ENCODE results near the gene ATOSB. TPM values are rescaled to one million over a fixed set of nuclear protein-coding genes. Genes with fewer than 3 reads are reported as not detected.
A peak's percentile ranks its signal among the peaks of the same experiment; 100 is the strongest.

ATOSB gene
- total and polyA plus RNA-seq, 4 donors: 2.8 to 29.8 (median 5.6) TPM

DNA sequence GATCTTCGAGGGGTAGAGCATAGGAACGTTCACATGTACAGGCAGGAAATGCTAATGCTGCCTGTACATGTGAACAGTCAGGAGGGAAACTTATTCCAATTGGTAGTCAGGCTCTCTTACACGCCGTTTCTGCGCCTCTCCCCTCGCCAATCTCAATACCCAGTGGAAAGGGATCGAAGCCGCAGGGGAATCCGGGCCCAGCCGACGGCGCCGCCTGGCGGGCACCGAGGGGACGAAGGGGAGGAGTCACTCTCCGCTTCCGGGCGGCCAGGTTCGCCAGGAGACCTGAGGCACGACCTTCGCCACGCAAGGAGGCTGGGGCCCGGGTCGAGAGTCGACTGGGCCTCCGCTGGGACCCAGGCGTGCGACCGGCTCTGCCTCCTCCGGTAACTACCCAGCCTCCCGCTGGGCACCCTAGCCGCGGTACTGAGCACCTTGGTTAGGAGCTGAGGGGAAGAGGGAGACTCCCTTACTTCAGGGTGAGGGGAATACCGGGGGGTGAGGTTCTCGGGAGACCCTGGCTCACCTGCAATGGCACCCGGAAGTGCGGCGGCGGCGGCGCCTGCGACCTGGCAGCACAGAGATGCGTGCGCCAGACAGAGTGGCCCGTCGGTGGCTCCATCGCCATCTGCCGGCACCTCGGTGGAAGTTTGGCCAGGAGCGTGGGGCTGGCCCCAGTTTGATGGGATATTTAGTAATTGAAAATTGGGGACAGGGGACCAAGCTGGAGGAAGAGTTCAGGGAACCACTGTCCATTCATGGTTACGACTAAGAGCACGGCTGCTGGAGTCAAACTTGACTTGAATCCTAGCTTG, 19.4 kb downstream of the ATOSB start, which contains the start of gene PIGO:
TSS of gene PIGO (minus strand) at position 557 of the 815 bp plus-strand sequence. CDS start 1,026 bp downstream, outside the sequence.
- peak within 1 kb of the TSS; percentile 99 to 100 for H3K27ac ChIP-seq (ENCODE audit: low read depth in 1 of 2, low read length in 2 of 2)
- H3K36me3 ChIP-seq (ENCODE audit: control insufficient read depth in 4 of 4, insufficient read depth in 3 of 4, low read depth in 1 of 4, low read length in 3 of 4): peaks cover 18 to 49% (median 25%) of the 10 kb centered on the region in 4 donors
- WGBS: under 1% methylated on average over 53 of the region's 53 CpGs
- H3K9ac ChIP-seq (ENCODE audit: low read depth in 1 of 2, low read length in 2 of 2): peak within 1 kb of the TSS; percentile 91 to 97
- H3K4me1 ChIP-seq (ENCODE audit: control insufficient read depth in 4 of 4, insufficient read depth in 4 of 4, low read length in 3 of 4): peaks cover 4 to 17% (median 8%) of the 10 kb centered on the region in 4 donors
- TF ChIP-seq YY1 (IDR thresholded peaks at IDR 0.05) (peak; percentile 95), FOXA1 (IDR thresholded peaks at IDR 0.05) (no peak), SP1 (IDR thresholded peaks at IDR 0.05) (peak; percentile 69), GABPA (IDR thresholded peaks at IDR 0.05 in 1 of 2, conservative IDR thresholded peaks at IDR 0.05 in 1 of 2) (peak; percentile 63 to 93), RAD21 (IDR thresholded peaks at IDR 0.05) (peak; percentile 76 to 77), EGR1 (IDR thresholded peaks at IDR 0.05; ENCODE audit: low read depth in 2 of 2) (no peak), HNF4G (IDR thresholded peaks at IDR 0.05) (no peak), HNF4A (conservative IDR thresholded peaks at IDR 0.05) (peak; percentile 41 to 63), FOXA2 (IDR thresholded peaks at IDR 0.05) (no peak), JUND (IDR thresholded peaks at IDR 0.05) (no peak), TAF1 (conservative IDR thresholded peaks at IDR 0.05) (peak; percentile 29), RXRA (IDR thresholded peaks at IDR 0.05) (peak; percentile 64 to 84), NR2F2 (IDR thresholded peaks at IDR 0.05) (peak; percentile 15)
- TF ChIP-seq, protein P1, sequence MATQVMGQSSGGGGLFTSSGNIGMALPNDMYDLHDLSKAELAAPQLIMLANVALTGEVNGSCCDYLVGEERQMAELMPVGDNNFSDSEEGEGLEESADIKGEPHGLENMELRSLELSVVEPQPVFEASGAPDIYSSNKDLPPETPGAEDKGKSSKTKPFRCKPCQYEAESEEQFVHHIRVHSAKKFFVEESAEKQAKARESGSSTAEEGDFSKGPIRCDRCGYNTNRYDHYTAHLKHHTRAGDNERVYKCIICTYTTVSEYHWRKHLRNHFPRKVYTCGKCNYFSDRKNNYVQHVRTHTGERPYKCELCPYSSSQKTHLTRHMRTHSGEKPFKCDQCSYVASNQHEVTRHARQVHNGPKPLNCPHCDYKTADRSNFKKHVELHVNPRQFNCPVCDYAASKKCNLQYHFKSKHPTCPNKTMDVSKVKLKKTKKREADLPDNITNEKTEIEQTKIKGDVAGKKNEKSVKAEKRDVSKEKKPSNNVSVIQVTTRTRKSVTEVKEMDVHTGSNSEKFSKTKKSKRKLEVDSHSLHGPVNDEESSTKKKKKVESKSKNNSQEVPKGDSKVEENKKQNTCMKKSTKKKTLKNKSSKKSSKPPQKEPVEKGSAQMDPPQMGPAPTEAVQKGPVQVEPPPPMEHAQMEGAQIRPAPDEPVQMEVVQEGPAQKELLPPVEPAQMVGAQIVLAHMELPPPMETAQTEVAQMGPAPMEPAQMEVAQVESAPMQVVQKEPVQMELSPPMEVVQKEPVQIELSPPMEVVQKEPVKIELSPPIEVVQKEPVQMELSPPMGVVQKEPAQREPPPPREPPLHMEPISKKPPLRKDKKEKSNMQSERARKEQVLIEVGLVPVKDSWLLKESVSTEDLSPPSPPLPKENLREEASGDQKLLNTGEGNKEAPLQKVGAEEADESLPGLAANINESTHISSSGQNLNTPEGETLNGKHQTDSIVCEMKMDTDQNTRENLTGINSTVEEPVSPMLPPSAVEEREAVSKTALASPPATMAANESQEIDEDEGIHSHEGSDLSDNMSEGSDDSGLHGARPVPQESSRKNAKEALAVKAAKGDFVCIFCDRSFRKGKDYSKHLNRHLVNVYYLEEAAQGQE (IDR thresholded peaks at IDR 0.05): peak; percentile 63
- TF ChIP-seq, protein P2, sequence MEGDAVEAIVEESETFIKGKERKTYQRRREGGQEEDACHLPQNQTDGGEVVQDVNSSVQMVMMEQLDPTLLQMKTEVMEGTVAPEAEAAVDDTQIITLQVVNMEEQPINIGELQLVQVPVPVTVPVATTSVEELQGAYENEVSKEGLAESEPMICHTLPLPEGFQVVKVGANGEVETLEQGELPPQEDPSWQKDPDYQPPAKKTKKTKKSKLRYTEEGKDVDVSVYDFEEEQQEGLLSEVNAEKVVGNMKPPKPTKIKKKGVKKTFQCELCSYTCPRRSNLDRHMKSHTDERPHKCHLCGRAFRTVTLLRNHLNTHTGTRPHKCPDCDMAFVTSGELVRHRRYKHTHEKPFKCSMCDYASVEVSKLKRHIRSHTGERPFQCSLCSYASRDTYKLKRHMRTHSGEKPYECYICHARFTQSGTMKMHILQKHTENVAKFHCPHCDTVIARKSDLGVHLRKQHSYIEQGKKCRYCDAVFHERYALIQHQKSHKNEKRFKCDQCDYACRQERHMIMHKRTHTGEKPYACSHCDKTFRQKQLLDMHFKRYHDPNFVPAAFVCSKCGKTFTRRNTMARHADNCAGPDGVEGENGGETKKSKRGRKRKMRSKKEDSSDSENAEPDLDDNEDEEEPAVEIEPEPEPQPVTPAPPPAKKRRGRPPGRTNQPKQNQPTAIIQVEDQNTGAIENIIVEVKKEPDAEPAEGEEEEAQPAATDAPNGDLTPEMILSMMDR (IDR thresholded peaks at IDR 0.05; ENCODE audit: low read depth, low read length, missing input control): peak; percentile 86
- TF ChIP-seq, protein P3, sequence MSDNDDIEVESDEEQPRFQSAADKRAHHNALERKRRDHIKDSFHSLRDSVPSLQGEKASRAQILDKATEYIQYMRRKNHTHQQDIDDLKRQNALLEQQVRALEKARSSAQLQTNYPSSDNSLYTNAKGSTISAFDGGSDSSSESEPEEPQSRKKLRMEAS (IDR thresholded peaks at IDR 0.05): peak; percentile 37
- TF ChIP-seq, protein P4, sequence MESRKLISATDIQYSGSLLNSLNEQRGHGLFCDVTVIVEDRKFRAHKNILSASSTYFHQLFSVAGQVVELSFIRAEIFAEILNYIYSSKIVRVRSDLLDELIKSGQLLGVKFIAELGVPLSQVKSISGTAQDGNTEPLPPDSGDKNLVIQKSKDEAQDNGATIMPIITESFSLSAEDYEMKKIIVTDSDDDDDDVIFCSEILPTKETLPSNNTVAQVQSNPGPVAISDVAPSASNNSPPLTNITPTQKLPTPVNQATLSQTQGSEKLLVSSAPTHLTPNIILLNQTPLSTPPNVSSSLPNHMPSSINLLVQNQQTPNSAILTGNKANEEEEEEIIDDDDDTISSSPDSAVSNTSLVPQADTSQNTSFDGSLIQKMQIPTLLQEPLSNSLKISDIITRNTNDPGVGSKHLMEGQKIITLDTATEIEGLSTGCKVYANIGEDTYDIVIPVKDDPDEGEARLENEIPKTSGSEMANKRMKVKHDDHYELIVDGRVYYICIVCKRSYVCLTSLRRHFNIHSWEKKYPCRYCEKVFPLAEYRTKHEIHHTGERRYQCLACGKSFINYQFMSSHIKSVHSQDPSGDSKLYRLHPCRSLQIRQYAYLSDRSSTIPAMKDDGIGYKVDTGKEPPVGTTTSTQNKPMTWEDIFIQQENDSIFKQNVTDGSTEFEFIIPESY (IDR thresholded peaks at IDR 0.05): peak; percentile 22
- TF ChIP-seq, protein P5, sequence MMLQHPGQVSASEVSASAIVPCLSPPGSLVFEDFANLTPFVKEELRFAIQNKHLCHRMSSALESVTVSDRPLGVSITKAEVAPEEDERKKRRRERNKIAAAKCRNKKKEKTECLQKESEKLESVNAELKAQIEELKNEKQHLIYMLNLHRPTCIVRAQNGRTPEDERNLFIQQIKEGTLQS (IDR thresholded peaks at IDR 0.05): peak; percentile 22
- no peaks in the 10 kb centered on the region for H3K9me3 ChIP-seq (ENCODE audit: control insufficient read depth in 4 of 4, low read length in 3 of 4)
- H3K4me3 ChIP-seq (ENCODE audit: low read depth in 1 of 3, low read length in 3 of 3): peak within 1 kb of the TSS; percentile 76 to 93 (median 86)
- peak; percentile 89 for DNase-seq (ENCODE audit: low spot score)
- no peaks in the 10 kb centered on the region for H3K27me3 ChIP-seq (ENCODE audit: control insufficient read depth in 4 of 4, insufficient read depth in 4 of 4, low read length in 3 of 4)

All from liver (tissue), 9 donors.